HG02884 (cell line): Measurements from ENCODE around the gene CDC14A.

Source experiments
- ATAC-seq: cut with Tn5 transposase; IDR thresholded peaks from one replicate; pipeline ENCODE4 v1.9.1; 2021; ENCODE audit warnings: mild to moderate bottlenecking, moderate library complexity; ENCODE audit not compliant: unreplicated experiment

Gene CDC14A

DNA sequence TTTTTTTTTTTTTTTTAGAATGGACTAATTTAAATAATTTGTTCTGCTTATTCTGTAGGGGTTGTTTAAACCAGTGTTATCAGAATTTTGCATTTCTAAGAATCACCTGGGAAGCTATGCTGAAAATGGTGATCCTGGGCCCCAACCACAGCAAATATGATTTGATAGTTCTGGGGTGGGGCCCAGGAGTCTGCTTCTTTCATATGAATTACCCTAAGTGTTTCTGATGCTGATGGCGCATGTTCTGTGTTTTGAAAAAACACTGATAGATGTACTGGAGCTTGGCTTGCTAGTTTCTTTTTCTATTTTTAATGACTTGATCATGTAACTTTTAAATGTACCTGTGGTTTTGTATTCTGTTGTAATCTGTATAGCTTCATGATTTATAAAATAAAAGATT is 89.3 kb downstream of the CDC14A start:
- no peak for ATAC-seq

DNA sequence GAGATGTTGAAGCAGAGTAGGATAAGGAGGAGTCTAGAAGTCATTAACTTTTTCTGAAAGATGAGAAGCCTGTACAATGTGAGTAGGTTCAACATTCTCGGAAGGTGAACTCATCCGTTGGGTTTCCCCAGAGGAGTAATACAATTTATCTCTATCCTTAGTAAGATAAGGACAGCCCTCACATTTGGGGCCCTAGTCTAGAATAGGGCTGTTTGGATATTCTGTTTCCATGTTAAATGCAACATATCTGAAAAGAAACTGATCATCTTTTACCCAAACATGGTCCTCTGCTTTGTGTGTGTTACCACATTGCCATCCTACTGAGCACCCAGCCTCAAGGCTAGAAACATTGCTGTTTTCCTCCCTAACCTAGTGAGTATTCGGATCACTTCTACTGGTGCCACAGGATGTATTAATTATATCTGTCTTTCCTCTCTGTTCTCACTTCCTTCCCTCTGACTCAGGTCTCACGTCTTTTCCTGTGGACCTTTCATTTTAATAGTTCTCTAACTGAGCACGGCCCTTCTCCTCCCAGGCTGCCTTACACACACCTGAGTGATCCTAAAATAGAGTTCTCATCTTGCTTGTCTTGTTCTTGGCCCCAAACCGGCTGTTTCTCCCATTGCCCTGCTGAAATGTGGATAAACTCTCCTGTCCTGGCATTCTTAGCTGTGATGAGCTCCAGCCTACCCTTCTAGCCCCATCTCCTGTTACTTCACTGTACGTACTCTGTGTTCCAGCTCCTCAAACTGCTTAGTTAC is 91.7 kb downstream of the CDC14A start:
- ATAC-seq = peak; percentile 66

DNA sequence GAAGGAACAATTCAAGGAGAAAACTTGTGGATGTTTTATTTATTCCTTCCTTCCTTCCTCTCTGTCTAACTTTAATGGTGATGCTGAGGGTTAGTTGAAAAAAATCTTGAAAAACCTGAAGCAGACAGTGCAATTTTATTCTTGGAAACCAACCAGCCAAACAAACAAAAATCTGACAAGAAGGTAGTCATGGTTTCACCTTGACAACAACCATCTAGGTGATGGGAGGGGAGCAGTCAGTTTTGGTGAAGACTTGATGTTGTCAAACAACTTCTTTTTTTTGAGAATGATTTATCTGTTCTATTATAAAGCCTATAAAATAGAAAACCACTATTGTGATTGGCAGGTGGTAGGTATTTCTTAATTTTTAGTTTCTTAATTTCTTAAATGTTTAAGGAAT is 93.3 kb downstream of the CDC14A start:
- ATAC-seq = no peak

DNA sequence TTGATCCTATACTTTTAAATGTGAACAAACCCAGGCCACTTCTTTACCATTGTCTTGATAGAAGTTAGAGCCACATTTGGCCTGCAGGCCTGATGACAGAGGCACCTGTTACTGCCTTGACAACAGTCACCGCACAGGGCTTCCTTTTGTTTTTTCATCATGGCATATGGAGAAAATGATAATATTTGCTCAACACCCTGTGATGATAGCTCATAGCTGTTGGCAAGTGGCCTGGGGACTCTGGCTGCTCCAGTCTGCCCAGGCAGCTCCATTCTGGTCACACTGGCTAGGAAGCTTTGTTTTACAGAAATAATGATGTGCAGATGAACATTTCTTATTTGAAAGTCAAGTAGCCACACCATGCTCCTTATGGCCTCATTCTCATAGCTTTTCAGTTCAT is 96.1 kb downstream of the CDC14A start:
- no peak for ATAC-seq

DNA sequence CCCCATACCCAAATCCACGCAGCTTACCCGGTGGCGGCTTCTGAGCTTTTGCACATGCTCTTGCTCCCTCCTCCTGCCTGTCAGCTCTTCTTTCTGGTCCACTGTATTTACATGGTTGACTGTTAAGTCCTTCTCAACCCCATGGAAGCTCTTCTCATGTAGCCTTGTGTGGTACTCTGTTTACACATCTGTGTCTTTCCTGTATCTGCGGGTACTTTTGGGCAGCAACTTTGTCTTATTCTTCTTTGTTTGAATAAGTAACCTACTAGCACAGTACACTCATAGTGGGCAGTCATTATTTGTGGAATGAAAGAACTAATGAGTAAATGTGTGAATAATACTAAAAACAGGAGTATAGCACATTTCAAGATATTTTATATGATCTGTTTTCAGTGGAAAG is 97.2 kb downstream of the CDC14A start:
- peak; percentile 65 for ATAC-seq

DNA sequence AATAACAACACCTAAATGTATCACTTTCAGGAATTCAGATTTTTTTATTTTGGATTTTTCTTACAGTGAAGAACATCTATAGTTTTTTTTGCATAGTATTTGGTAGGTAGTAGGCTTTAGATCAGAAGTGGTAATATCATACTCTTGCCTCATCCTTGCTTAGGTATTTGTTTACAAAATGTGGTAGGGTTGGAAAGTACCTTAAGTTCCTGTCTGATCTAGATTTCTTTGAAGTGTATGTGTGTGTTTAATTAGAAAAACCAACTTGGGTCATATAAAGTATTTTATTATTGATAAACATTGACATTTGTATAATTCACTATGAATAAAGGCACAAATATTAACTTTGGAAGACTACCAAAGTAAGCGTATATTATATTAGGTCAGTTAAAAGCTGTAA is 100.3 kb downstream of the CDC14A start:
- ATAC-seq = peak; percentile 73

DNA sequence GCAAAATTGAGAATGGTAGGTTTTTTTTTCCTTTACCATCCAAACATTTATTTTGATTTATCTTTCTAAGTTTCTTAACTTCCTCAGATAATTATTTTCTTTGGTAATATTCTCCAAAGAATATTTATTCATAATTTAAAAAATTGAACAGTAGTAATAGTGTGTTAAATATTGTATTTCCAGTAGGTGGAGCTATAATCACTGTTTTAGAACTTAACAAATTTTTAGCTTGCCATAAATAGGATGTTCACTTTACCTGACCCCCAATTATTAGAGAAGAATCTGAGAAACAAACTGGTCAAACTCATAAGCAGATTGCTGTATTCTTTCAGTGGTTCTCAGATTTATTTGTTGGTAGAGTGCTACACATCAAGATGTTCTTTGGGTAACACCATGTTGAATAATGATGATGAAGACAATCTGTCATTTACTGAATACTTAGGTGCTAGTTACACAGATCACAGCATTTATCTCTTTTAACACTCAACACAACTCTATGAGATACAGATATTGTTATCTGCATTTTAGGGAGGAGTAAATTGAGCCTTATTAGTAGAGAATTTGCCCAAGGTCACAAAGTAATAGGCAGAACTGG is 103.3 kb downstream of the CDC14A start:
- no peak for ATAC-seq

DNA sequence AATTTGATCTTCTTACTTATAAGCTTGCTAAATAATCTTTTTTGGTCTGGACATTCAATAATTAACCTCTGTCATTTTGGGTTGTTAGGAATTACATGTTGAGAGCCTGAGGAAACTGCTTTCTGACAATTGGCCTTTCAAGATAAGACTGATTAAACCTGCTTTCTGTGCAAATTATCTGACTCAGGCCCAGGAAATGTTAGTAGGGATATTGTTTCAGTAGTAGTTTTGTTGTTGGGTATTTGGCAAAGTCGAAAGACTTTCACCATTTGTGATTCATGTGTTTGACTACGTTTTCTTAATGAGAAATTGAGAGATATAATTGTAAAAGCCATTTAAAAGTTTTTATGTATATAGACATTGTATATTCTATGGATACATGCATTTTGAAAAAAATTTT is 104.6 kb downstream of the CDC14A start:
- no peak for ATAC-seq

DNA sequence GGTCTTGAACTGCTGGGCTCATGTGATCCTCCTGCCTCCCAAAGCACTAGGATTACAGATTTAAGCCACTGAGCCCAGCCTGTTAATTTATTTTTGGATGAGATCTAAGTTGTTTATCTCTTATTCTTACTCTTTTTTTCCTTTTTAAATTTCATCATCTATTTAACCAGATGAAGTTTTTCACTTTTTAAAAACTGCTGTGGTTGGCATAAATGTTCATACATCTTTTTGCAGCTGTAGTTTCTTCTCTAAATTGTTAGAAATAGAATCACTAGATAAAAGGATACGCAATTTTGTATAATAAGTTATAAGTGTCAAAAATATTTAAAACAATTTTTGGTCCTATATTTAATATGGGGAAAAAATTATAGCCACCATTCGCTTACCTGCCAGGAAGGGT is 105.4 kb downstream of the CDC14A start:
- ATAC-seq = no peak

DNA sequence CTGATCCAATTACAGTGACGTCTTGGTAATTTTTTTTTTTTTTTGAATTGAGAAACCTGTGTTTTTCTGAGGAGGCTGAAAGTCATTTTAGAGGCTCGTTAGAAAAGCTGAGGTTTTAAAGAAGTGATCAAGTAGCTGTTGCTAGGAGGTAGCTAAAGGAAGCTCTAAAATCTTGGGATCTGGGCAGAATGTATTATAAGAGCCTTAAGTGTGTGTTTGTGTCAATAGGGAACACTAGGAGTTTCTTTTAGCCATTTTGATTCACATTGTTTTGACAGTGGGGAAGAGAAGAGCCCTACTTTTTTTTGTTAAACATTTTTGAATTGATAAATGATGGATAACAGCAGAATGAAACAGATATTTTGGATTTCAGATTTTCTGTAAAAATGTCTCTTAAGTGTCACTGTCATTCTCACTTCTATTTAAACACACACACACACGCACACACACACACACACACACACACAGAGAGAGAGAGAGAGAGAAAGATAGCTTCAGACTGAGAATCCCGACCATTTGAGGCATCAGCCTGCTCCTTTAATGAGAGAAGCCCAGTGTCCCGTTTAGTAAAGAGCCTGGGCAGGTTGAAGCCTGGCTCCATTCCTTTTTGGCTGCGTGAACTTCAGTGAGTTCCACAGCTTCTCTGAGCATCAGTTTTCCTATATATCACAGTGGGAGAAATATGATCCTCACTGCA is 106.5 kb downstream of the CDC14A start:
- ATAC-seq = no peak

DNA sequence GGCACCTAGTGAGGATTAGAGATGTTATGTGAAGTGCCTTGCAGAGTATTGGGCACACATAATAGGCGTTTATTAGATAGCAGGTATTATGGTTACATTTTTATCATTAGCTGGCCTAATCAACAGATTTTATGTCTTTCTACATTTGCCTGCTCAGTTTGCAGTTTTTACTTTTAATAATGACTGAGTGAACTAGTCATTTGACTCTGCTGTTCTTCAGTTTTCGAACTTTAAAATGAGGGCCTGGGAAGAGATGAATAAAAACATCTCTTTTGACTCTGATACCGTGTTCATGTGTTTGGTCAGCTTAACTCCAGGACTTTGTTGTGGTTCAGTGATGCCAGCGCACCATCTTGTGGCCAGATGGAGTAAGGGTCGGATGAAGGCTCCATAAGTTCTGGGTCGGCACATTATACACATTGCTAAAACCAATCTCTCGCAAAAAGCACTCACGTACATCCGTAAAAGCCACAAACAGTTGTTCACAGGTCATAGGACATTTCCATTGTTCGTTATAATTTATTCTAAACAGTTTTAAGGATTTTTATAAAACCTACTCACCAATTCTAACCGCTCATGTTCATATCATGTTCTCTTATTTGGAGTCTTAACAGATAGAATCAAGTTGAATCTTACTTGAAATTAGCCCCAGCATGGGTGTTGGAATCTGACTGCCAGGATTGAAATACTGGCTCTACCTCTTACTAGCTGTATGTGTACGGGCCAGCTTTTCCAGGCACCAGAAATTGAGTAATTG is 107.2 kb downstream of the CDC14A start:
- ATAC-seq = peak; percentile 80

DNA sequence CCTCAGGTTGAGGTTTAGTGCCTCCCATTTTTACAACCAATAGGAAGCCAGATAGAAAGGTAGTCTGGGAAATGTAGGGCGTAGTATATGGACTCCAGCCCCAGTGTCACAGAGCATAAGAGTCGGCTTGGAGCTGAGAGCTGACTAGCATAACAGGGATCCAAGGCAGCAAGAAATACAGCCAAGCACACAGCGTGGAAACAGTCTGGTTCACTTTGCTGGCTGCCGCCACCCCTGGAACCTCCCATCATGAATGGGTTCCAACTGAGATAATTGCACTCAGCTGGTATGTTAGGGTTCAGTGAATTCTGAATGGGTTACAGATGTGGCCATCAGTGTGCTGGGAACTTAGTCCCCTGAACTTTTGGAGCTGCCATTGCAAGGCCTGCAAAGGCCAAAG is 108.9 kb downstream of the CDC14A start:
- no peak for ATAC-seq

DNA sequence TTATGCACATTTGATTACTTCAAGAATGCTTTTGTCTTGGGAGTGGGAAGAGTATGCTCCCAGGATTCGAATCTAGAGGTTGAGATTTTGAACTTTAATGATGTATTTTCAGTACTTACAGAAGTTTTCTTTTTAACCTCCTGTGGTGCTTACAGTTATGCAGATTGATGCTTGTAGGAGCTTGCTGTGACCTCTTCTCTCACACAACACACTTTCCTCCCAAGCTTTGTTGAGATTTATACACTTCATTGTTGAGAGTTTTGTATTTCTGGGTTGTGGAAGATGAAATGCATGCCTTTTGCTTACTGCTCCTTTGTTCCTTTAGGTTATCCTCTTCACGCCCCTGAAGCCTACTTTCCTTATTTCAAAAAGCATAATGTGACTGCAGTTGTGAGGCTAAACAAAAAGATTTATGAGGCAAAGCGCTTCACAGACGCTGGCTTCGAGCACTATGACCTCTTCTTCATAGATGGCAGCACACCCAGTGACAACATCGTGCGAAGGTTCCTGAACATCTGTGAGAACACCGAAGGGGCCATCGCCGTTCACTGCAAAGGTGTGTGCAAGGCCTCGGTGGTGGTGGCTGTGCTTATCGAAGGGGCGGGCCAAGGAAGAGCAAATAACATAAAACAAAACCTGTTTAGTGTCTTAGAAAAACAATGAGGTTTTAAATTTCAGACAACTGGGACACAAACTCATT is 110.2 kb downstream of the CDC14A start:
- no peak for ATAC-seq

DNA sequence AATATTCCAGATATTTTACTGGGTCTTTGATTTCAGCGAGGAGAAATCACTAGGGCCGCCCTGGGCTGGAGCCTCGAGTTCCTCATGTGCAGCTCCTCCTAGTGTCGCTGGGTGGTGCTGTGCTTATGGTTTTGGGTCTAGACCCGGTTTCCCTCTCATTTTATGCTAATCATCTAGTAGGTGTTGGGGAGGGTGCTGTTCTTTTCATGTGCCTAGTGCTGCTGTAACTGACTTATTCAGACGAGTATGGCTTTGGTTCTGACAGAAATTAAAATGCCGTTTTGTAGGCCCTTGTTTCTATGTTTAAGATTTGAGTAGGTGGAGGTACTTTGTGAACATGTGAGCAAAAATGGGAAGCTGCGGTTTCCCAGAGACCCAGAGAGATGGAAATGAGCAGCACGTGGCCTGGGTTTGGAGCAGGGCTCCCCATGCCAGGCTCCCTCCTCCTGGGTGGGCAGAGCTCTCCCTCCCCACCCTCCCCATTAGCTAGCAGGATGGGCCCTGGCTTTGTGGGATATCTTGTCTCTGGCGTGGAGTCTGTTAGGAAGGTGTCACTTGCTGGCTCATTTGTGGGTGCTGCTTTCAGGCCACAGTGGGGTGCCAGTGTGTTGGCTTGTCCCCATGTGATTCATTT is 111.6 kb downstream of the CDC14A start:
- peak; percentile 79 for ATAC-seq

DNA sequence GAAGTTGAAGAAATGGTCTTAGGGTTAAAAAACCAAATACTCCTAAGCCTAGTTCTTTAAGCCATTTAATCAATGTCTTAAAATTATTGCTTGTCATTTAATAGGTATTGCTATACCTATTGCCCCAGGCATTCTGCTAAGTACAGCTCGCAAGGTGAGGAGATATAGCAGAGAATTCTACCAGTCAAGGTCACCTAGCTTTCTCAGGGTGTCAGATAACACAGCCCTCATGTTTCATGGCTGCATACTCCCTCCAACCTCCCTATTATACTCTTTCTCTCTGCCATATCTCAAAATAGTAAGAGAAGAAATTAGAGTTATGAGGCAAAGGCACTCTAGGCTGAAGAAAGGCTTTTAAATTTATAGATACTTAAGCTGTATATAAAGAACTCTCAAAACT is 117.3 kb downstream of the CDC14A start:
- ATAC-seq = no peak

DNA sequence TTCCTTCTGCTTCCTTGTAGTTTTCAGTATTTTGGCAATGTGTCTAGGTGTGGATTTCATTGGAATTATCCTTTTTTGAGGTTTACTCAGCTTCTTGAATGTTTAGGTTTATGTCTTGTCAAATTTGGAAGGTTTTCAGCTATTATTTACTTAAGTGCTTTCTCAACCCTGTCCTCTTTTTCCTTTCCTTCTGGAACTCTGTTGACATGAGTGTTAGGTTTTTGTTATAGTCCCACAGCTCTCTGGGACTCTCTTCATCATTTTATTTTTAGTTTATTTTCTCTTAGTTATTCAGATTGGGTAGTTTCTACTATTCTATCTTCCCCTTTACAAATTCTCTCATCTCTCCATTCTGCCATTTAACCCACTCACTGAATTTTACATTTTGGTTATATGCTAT is 122.5 kb downstream of the CDC14A start:
- no peak for ATAC-seq

DNA sequence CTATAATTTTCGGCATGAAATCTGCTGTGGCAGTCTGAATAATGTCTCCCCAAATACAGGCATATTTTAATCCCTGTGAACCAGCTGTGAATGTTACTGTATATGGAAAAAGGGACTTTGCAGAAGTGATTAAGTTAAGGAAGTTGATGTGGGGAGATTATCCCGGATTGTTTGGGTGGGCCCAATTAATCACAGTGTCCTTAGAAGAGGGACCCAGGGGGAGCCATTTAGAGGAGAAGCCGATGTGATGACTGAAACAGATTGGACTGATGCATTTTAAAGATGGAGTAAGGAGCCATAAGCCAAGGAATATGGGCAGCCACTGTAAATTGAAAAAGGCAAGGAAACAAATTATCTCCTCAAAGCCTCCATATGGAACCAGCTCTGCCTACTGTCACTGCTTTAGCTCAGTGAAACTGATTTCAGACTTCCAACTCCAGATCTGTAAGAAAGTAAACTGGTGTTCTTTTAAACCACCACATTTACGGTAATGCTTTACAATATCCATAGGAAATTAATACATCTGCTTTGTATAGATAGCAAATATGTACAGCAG is 124.5 kb downstream of the CDC14A start:
- no peak for ATAC-seq

DNA sequence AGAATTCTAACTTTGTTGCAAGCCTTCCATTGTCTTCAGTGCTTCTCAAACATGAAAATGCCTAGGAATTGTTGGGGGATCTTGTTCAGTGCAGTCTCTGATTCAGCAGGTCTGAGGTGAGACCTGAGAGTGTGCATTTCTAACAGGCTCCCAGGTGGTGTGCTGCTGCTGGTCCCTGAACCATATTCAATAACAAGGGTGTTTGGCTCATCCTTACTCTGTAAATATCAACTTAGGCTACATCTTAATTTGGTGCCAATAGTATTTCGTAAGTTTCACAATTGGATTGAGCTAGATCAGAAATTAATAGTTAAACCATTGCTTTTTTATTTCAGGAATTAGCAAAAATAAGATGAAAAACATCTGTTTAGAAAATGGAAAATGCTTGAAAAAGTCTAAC is 126.5 kb downstream of the CDC14A start:
- ATAC-seq = no peak

DNA sequence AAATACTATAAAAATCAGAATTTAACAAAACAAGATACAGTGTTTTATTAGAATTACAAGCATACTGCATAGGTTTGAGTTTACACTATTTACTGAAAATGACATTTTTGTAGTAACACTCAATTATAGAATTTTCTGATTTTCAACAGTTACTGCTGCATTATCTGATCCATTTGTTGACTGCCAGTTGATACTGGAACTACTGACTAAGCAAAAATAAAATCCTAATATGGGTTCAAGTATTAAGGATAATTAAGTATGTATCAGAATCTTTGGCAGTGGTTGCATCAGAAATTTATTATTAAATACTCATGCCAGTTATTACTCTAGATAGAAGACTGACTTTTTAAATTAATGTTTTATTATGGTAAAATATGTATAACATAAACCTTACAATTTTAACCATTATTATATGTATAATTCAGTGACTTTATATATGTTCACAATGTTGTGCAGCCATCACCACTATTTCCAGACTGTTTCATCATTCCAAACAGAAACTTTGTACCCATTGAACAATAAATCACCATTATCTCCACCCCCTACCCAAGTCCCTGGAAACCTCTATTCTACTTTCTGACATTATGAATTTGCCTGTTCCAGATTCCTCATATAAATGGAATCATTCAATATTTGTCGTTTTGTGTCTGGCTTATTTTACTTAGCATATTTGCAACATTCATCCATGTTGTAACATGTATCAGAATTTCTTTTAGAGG is 127.5 kb downstream of the CDC14A start:
- no peak for ATAC-seq

DNA sequence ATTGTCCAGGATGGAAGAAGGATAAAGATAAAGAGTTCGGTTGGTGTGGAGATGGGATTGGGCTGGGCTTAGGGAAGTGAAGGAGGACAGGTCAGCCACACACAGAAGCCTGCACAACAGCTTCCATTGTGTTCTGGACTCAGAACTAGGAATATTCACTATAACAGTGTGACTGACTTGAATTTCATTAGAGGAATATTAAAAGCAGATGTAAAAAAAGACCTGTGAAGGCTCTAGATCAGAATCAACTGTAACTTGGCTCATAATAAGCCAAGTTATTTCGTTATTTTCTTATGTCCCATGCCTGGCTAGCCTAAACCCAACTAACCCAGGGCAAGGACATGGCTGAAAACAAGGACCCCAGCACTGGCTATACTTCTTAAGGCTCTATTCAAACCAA is 129.0 kb downstream of the CDC14A start:
- ATAC-seq = no peak
